Measurements from ENCODE around the gene TMEM213. TPM values are rescaled to one million over a fixed set of nuclear protein-coding genes. Genes with fewer than 3 reads are reported as not detected.

The TMEM213 gene
- total RNA-seq, 1 experiment from 2014 or later = 0.11 TPM

DNA sequence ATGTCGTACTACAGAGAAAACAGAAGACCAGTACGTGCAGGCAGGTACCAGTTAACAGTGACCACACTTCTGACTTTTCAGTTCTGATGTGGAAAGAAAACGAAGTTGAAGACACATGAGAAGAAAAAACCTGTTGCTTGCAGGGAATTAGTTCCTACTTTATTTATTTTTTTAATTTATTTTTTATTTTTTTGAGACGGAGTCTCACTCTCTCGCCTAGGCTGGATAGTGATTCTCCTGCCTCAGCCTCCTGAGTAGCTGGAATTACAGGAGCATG, 74.0 kb downstream of the TMEM213 start:
- H3K4me1 Mint-ChIP-seq = no peaks in the 10 kb centered on the region
- no peaks in the 10 kb centered on the region for H3K27me3 Mint-ChIP-seq (ENCODE audit: low read depth)
- ATAC-seq (no peak), DNase-seq (ENCODE audit: low spot score) (no peak)
- TF ChIP-seq PRRX2 (CRISPR knock-in tag; IDR thresholded peaks at IDR 0.05) (no peak), NFATC4 (CRISPR knock-in tag; IDR thresholded peaks at IDR 0.05) (no peak), ZNF423 (CRISPR knock-in tag; IDR thresholded peaks at IDR 0.05) (no peak)
- no peak overlapping the region for H3K4me3 Mint-ChIP-seq
- peaks cover 39% of the 10 kb centered on the region for H3K36me3 Mint-ChIP-seq
- no peak overlapping the region for H3K27ac Mint-ChIP-seq
- ChIA-PET CTCF (no interaction called here), POLR2A (no interaction called here)
- H3K9me3 Mint-ChIP-seq = no peaks in the 10 kb centered on the region

DNA sequence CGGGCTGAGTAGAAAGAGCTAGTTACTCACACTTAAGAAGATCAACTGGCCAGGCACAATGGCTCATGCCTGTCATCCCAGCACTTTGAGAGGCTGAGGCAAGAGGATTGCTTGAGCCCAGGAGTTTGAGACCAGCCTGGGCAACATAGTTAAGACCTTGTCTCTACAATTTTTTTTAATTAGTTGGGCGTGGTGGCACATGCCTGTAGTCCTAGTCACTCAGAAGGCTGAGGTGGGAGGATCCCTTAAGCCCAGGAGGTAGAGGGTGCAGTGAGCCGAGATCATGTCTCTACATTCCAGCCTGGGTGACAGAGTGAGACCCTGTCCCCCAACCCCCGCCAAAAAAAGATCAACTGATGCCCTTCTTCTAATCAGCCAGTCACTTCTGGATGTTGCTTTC, 74.8 kb downstream of the TMEM213 start:
- no peak overlapping the region; the same call in 1 of the 2 replicates for H3K27ac Mint-ChIP-seq
- H3K27me3 Mint-ChIP-seq (ENCODE audit: low read depth) = no peaks in the 10 kb centered on the region
- H3K4me3 Mint-ChIP-seq = no peak overlapping the region
- H3K4me1 Mint-ChIP-seq = no peaks in the 10 kb centered on the region
- POLR2A ChIA-PET = no interaction called here
- H3K36me3 Mint-ChIP-seq = peaks cover 36% of the 10 kb centered on the region
- TF ChIP-seq ESRRA (CRISPR knock-in tag; IDR thresholded peaks at IDR 0.05; ENCODE audit: borderline replicate concordance) = no peak
- TF ChIP-seq TCF7 (CRISPR knock-in tag; IDR thresholded peaks at IDR 0.05; ENCODE audit: low read depth) = no peak
- no peak for TF ChIP-seq ATF1 (CRISPR knock-in tag; IDR thresholded peaks at IDR 0.05)
- TF ChIP-seq OVOL2 (CRISPR knock-in tag; IDR thresholded peaks at IDR 0.05; ENCODE audit: borderline replicate concordance) = no peak
- TF ChIP-seq ATF3 (CRISPR knock-in tag; conservative IDR thresholded peaks at IDR 0.05) = no peak
- TF ChIP-seq FOXJ3 (CRISPR knock-in tag; IDR thresholded peaks at IDR 0.05; ENCODE audit: borderline replicate concordance) = no peak
- H3K9me3 Mint-ChIP-seq = no peaks in the 10 kb centered on the region
- ATAC-seq (no peak), DNase-seq (ENCODE audit: low spot score) (no peak)
- CTCF ChIA-PET = interaction anchor here (1.5 kb wide), 1 partner anchor 14 kb away, joined by 4 read pairs; no protein-coding TSS in a partner anchor

DNA sequence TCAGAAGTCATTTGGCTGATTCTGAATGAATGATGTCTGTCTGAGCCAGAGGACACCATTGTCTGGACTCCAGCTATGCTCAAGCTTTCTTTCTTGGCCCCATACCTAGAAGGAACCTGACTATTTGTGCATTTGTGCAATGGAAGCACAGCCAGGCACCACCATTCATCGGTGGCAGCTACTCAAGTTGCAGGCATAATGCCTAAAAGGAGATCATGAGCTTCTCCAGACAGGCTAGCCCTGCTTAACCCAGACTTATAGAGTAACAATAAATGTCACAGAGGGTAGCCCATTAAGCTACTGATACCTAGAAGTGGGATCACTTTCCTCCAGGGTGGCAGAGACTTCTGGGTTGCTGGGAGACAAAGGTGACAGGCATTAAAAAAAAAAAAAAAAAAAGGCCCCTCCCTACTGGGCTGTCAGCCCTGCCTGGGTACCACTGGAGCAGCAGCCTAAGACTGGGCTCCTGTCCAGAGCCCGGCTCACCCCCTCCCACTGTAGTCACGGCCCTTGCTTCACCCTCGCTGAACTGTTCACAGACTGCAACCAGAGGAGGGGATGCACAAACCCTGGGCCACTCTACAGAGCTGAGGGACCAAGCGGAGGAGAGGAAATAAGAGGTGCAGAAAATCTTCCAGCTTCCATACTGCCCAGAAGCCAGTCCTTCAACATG, 75.6 kb downstream of the TMEM213 start:
- Mint-ChIP-seq H3K27me3 (ENCODE audit: low read depth) (no peaks in the 10 kb centered on the region), H3K27ac (no peak overlapping the region), H3K36me3 (peaks cover 36% of the 10 kb centered on the region), H3K4me1 (0 out of 2 replicates have a peak, but pooled peaks cover 3% of the 10 kb centered on the region), H3K4me3 (no peak overlapping the region), H3K9me3 (no peaks in the 10 kb centered on the region)
- ChIA-PET POLR2A (no interaction called here), CTCF (interaction anchor here (0.7 to 1.5 kb wide), 2 partner anchors 13 to 101 kb away, joined by 4 read pairs; no protein-coding TSS in a partner anchor)
- no peak for DNase-seq (ENCODE audit: low spot score)
- ATAC-seq = 0 out of 2 replicates have a peak, but pooled peaks have one; percentile 20
- TF ChIP-seq, protein P1, sequence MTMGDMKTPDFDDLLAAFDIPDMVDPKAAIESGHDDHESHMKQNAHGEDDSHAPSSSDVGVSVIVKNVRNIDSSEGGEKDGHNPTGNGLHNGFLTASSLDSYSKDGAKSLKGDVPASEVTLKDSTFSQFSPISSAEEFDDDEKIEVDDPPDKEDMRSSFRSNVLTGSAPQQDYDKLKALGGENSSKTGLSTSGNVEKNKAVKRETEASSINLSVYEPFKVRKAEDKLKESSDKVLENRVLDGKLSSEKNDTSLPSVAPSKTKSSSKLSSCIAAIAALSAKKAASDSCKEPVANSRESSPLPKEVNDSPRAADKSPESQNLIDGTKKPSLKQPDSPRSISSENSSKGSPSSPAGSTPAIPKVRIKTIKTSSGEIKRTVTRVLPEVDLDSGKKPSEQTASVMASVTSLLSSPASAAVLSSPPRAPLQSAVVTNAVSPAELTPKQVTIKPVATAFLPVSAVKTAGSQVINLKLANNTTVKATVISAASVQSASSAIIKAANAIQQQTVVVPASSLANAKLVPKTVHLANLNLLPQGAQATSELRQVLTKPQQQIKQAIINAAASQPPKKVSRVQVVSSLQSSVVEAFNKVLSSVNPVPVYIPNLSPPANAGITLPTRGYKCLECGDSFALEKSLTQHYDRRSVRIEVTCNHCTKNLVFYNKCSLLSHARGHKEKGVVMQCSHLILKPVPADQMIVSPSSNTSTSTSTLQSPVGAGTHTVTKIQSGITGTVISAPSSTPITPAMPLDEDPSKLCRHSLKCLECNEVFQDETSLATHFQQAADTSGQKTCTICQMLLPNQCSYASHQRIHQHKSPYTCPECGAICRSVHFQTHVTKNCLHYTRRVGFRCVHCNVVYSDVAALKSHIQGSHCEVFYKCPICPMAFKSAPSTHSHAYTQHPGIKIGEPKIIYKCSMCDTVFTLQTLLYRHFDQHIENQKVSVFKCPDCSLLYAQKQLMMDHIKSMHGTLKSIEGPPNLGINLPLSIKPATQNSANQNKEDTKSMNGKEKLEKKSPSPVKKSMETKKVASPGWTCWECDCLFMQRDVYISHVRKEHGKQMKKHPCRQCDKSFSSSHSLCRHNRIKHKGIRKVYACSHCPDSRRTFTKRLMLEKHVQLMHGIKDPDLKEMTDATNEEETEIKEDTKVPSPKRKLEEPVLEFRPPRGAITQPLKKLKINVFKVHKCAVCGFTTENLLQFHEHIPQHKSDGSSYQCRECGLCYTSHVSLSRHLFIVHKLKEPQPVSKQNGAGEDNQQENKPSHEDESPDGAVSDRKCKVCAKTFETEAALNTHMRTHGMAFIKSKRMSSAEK (CRISPR knock-in tag; IDR thresholded peaks at IDR 0.05; ENCODE audit: borderline replicate concordance) = no peak
- TF ChIP-seq ZNF671 (CRISPR knock-in tag; IDR thresholded peaks at IDR 0.05) (no peak), CREM (CRISPR knock-in tag; IDR thresholded peaks at IDR 0.05) (no peak), ZSCAN18 (CRISPR knock-in tag; IDR thresholded peaks at IDR 0.05) (no peak), IRF1 (CRISPR knock-in tag; IDR thresholded peaks at IDR 0.05) (no peak), E2F4 (CRISPR knock-in tag; IDR thresholded peaks at IDR 0.05; ENCODE audit: borderline replicate concordance, low read depth) (no peak), ZNF121 (CRISPR knock-in tag; IDR thresholded peaks at IDR 0.05) (no peak)
- TF ChIP-seq, protein P2, sequence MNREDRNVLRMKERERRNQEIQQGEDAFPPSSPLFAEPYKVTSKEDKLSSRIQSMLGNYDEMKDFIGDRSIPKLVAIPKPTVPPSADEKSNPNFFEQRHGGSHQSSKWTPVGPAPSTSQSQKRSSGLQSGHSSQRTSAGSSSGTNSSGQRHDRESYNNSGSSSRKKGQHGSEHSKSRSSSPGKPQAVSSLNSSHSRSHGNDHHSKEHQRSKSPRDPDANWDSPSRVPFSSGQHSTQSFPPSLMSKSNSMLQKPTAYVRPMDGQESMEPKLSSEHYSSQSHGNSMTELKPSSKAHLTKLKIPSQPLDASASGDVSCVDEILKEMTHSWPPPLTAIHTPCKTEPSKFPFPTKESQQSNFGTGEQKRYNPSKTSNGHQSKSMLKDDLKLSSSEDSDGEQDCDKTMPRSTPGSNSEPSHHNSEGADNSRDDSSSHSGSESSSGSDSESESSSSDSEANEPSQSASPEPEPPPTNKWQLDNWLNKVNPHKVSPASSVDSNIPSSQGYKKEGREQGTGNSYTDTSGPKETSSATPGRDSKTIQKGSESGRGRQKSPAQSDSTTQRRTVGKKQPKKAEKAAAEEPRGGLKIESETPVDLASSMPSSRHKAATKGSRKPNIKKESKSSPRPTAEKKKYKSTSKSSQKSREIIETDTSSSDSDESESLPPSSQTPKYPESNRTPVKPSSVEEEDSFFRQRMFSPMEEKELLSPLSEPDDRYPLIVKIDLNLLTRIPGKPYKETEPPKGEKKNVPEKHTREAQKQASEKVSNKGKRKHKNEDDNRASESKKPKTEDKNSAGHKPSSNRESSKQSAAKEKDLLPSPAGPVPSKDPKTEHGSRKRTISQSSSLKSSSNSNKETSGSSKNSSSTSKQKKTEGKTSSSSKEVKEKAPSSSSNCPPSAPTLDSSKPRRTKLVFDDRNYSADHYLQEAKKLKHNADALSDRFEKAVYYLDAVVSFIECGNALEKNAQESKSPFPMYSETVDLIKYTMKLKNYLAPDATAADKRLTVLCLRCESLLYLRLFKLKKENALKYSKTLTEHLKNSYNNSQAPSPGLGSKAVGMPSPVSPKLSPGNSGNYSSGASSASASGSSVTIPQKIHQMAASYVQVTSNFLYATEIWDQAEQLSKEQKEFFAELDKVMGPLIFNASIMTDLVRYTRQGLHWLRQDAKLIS (CRISPR knock-in tag; IDR thresholded peaks at IDR 0.05; ENCODE audit: borderline replicate concordance) = no peak

Measured in WTC11 (cell line).